ENCODE results near the gene FNDC3A.
"Not testable (repeated sequence)": the region's sequence is repeated elsewhere in the genome, so short reads cannot be mapped to it uniquely, and the experiment has no call there.

Gene FNDC3A

GRCh38 chr13:48977973-48978372 lies 2.3 kb downstream of the FNDC3A start:
- H3K27me3 ChIP-seq (replicated peaks; ENCODE audit: control insufficient read depth, insufficient read depth, low read length): no peaks in the 10 kb centered on the region
- peak overlapping the region; percentile 99 for H3K4me3 ChIP-seq (ENCODE audit: low read length)
- peaks cover 17% of the 10 kb centered on the region for H3K9me3 ChIP-seq (ENCODE audit: control insufficient read depth, low read length)
- H3K36me3 ChIP-seq (ENCODE audit: control insufficient read depth, insufficient read depth, low read length, severe bottlenecking): no peaks in the 10 kb centered on the region
- H3K4me1 ChIP-seq (ENCODE audit: control insufficient read depth, insufficient read depth, low read length): peaks cover 19% of the 10 kb centered on the region
- peak; percentile 39 for DNase-seq (ENCODE audit: low read depth)
- H3K9ac ChIP-seq (ENCODE audit: low read length): peak overlapping the region; percentile 89

GRCh38 chr13:48978942-48979601 lies 3.4 kb downstream of the FNDC3A start:
- H3K9ac ChIP-seq (ENCODE audit: low read length): no peak overlapping the region
- H3K4me3 ChIP-seq (ENCODE audit: low read length): no peak overlapping the region
- H3K27me3 ChIP-seq (replicated peaks; ENCODE audit: control insufficient read depth, insufficient read depth, low read length): no peaks in the 10 kb centered on the region
- peak; percentile 7 for DNase-seq (ENCODE audit: low read depth)
- no peaks in the 10 kb centered on the region for H3K36me3 ChIP-seq (ENCODE audit: control insufficient read depth, insufficient read depth, low read length, severe bottlenecking)
- H3K4me1 ChIP-seq (ENCODE audit: control insufficient read depth, insufficient read depth, low read length): peaks cover 19% of the 10 kb centered on the region
- H3K9me3 ChIP-seq (ENCODE audit: control insufficient read depth, low read length): peaks cover 6% of the 10 kb centered on the region

- H3K9ac ChIP-seq (ENCODE audit: low read length): no peak overlapping the region
- no peaks in the 10 kb centered on the region for H3K9me3 ChIP-seq (ENCODE audit: control insufficient read depth, low read length)
- H3K27me3 ChIP-seq (replicated peaks; ENCODE audit: control insufficient read depth, insufficient read depth, low read length): no peaks in the 10 kb centered on the region
- H3K4me1 ChIP-seq (ENCODE audit: control insufficient read depth, insufficient read depth, low read length): peaks cover 19% of the 10 kb centered on the region
- no peak for DNase-seq (ENCODE audit: low read depth)
- H3K36me3 ChIP-seq (ENCODE audit: control insufficient read depth, insufficient read depth, low read length, severe bottlenecking): no peaks in the 10 kb centered on the region
- no peak overlapping the region for H3K4me3 ChIP-seq (ENCODE audit: low read length)
Measured at GRCh38 chr13:48979892-48980291, 4.2 kb downstream of the FNDC3A start.

- no peak overlapping the region for H3K9ac ChIP-seq (ENCODE audit: low read length)
- no peaks in the 10 kb centered on the region for H3K27me3 ChIP-seq (replicated peaks; ENCODE audit: control insufficient read depth, insufficient read depth, low read length)
- DNase-seq (ENCODE audit: low read depth): no peak
Measured at GRCh38 chr13:48983331-48983730, 7.6 kb downstream of the FNDC3A start.

GRCh38 chr13:48985756-48986155 lies 10.0 kb downstream of the FNDC3A start:
- H3K9me3 ChIP-seq (ENCODE audit: control insufficient read depth, low read length): peaks cover 3% of the 10 kb centered on the region
- no peaks in the 10 kb centered on the region for H3K36me3 ChIP-seq (ENCODE audit: control insufficient read depth, insufficient read depth, low read length, severe bottlenecking)
- DNase-seq (ENCODE audit: low read depth): no peak
- H3K4me1 ChIP-seq (ENCODE audit: control insufficient read depth, insufficient read depth, low read length): no peaks in the 10 kb centered on the region
- no peak overlapping the region for H3K9ac ChIP-seq (ENCODE audit: low read length)
- H3K27me3 ChIP-seq (replicated peaks; ENCODE audit: control insufficient read depth, insufficient read depth, low read length): no peaks in the 10 kb centered on the region
- no peak overlapping the region for H3K4me3 ChIP-seq (ENCODE audit: low read length)

More at GRCh38 chr13:48983331-48983730, 7.6 kb downstream of the FNDC3A start:
- no peaks in the 10 kb centered on the region for H3K36me3 ChIP-seq (ENCODE audit: control insufficient read depth, insufficient read depth, low read length, severe bottlenecking)
- H3K4me1 ChIP-seq (ENCODE audit: control insufficient read depth, insufficient read depth, low read length): peaks cover 7% of the 10 kb centered on the region
- no peaks in the 10 kb centered on the region for H3K9me3 ChIP-seq (ENCODE audit: control insufficient read depth, low read length)
- no peak overlapping the region for H3K4me3 ChIP-seq (ENCODE audit: low read length)

GRCh38 chr13:48990900-48991299 lies 15.2 kb downstream of the FNDC3A start:
- Histone ChIP-seq H3K9ac (ENCODE audit: low read length) (no peak overlapping the region), H3K36me3 (ENCODE audit: control insufficient read depth, insufficient read depth, low read length, severe bottlenecking) (no peaks in the 10 kb centered on the region), H3K4me3 (ENCODE audit: low read length) (no peak overlapping the region), H3K4me1 (ENCODE audit: control insufficient read depth, insufficient read depth, low read length) (peaks cover 8% of the 10 kb centered on the region), H3K9me3 (ENCODE audit: control insufficient read depth, low read length) (peaks cover 17% of the 10 kb centered on the region), H3K27me3 (replicated peaks; ENCODE audit: control insufficient read depth, insufficient read depth, low read length) (no peaks in the 10 kb centered on the region)
- DNase-seq (ENCODE audit: low read depth): no peak

GRCh38 chr13:48993150-48993549 lies 17.4 kb downstream of the FNDC3A start:
- Histone ChIP-seq H3K4me3 (ENCODE audit: low read length) (no peak overlapping the region), H3K36me3 (ENCODE audit: control insufficient read depth, insufficient read depth, low read length, severe bottlenecking) (no peaks in the 10 kb centered on the region), H3K9me3 (ENCODE audit: control insufficient read depth, low read length) (peaks cover 17% of the 10 kb centered on the region), H3K9ac (ENCODE audit: low read length) (no peak overlapping the region), H3K4me1 (ENCODE audit: control insufficient read depth, insufficient read depth, low read length) (peaks cover 8% of the 10 kb centered on the region), H3K27me3 (replicated peaks; ENCODE audit: control insufficient read depth, insufficient read depth, low read length) (no peaks in the 10 kb centered on the region)
- DNase-seq (ENCODE audit: low read depth): no peak

- no peak overlapping the region for H3K9ac ChIP-seq (ENCODE audit: low read length)
- no peak overlapping the region for H3K4me3 ChIP-seq (ENCODE audit: low read length)
- peaks cover 17% of the 10 kb centered on the region for H3K9me3 ChIP-seq (ENCODE audit: control insufficient read depth, low read length)
- H3K36me3 ChIP-seq (ENCODE audit: control insufficient read depth, insufficient read depth, low read length, severe bottlenecking): no peaks in the 10 kb centered on the region
- peak; percentile 28 for DNase-seq (ENCODE audit: low read depth)
- peaks cover 8% of the 10 kb centered on the region for H3K4me1 ChIP-seq (ENCODE audit: control insufficient read depth, insufficient read depth, low read length)
- H3K27me3 ChIP-seq (replicated peaks; ENCODE audit: control insufficient read depth, insufficient read depth, low read length): no peaks in the 10 kb centered on the region
Measured at GRCh38 chr13:48994706-48995105, 19.0 kb downstream of the FNDC3A start.

- no peak overlapping the region for H3K4me3 ChIP-seq (ENCODE audit: low read length)
- H3K4me1 ChIP-seq (ENCODE audit: control insufficient read depth, insufficient read depth, low read length): peaks cover 8% of the 10 kb centered on the region
- H3K9ac ChIP-seq (ENCODE audit: low read length): no peak overlapping the region
- no peak for DNase-seq (ENCODE audit: low read depth)
- no peaks in the 10 kb centered on the region for H3K36me3 ChIP-seq (ENCODE audit: control insufficient read depth, insufficient read depth, low read length, severe bottlenecking)
- no peaks in the 10 kb centered on the region for H3K27me3 ChIP-seq (replicated peaks; ENCODE audit: control insufficient read depth, insufficient read depth, low read length)
- H3K9me3 ChIP-seq (ENCODE audit: control insufficient read depth, low read length): peaks cover 12% of the 10 kb centered on the region
Measured at GRCh38 chr13:48998641-48999292, 23.1 kb downstream of the FNDC3A start.

GRCh38 chr13:49000247-49000646 lies 24.5 kb downstream of the FNDC3A start:
- Histone ChIP-seq H3K9me3 (ENCODE audit: control insufficient read depth, low read length) (peaks cover 12% of the 10 kb centered on the region), H3K36me3 (ENCODE audit: control insufficient read depth, insufficient read depth, low read length, severe bottlenecking) (no peaks in the 10 kb centered on the region), H3K9ac (ENCODE audit: low read length) (no peak overlapping the region), H3K27me3 (replicated peaks; ENCODE audit: control insufficient read depth, insufficient read depth, low read length) (no peaks in the 10 kb centered on the region), H3K4me1 (ENCODE audit: control insufficient read depth, insufficient read depth, low read length) (no peaks in the 10 kb centered on the region), H3K4me3 (ENCODE audit: low read length) (no peak overlapping the region)
- no peak for DNase-seq (ENCODE audit: low read depth)

GRCh38 chr13:49018986-49019635 lies 43.4 kb downstream of the FNDC3A start:
- H3K27me3 ChIP-seq (replicated peaks; ENCODE audit: control insufficient read depth, insufficient read depth, low read length); DNase-seq (ENCODE audit: low read depth); H3K9ac ChIP-seq (ENCODE audit: low read length); H3K36me3 ChIP-seq (ENCODE audit: control insufficient read depth, insufficient read depth, low read length, severe bottlenecking); H3K9me3 ChIP-seq (ENCODE audit: control insufficient read depth, low read length); H3K4me3 ChIP-seq (ENCODE audit: low read length): not testable (repeated sequence)
- H3K4me1 ChIP-seq (ENCODE audit: control insufficient read depth, insufficient read depth, low read length): peaks cover 27% of the 10 kb centered on the region
